ENCODE results near the gene PANK4.

Gene PANK4

GRCh38 chr1:2544093-2544874 lies 17.9 kb upstream of the PANK4 start:
- DNase-seq: peak; percentile 20

GRCh38 chr1:2543543-2544092 lies 17.2 kb upstream of the PANK4 start:
- peak; percentile 47 for DNase-seq

- no peak for DNase-seq
These were observed 16.0 kb upstream of the PANK4 start for GRCh38 chr1:2542246-2542915.

GRCh38 chr1:2541619-2542245 lies 15.3 kb upstream of the PANK4 start:
- peak; percentile 84 for DNase-seq

GRCh38 chr1:2540816-2541492 lies 14.6 kb upstream of the PANK4 start:
- DNase-seq: no peak

- DNase-seq: peak; percentile 47
These were observed 13.0 kb upstream of the PANK4 start for GRCh38 chr1:2539312-2539907.

GRCh38 chr1:2538872-2539271 lies 12.5 kb upstream of the PANK4 start:
- DNase-seq: no peak

- DNase-seq: no peak
These were observed 12.0 kb upstream of the PANK4 start for GRCh38 chr1:2538376-2538775.

GRCh38 chr1:2537784-2538115 lies 11.4 kb upstream of the PANK4 start:
- DNase-seq: peak; percentile 25

GRCh38 chr1:2535981-2536380 lies 9.6 kb upstream of the PANK4 start:
- no peak for DNase-seq

- DNase-seq: no peak
These were observed 9.1 kb upstream of the PANK4 start for GRCh38 chr1:2535455-2535854.

GRCh38 chr1:2534687-2535441 lies 8.5 kb upstream of the PANK4 start:
- peak; percentile 88 for DNase-seq

GRCh38 chr1:2534315-2534686 lies 7.9 kb upstream of the PANK4 start:
- no peak for DNase-seq

GRCh38 chr1:2533365-2533764 lies 7.0 kb upstream of the PANK4 start:
- no peak for DNase-seq

- no peak for DNase-seq
These were observed 6.2 kb upstream of the PANK4 start for GRCh38 chr1:2532485-2533160.

- DNase-seq: peak; percentile 82
These were observed 4.3 kb upstream of the PANK4 start for GRCh38 chr1:2530513-2531361.

- peak; percentile 24 for DNase-seq
These were observed 3.6 kb upstream of the PANK4 start, which contains the start of gene HES5 for GRCh38 chr1:2529784-2530512. TSS of gene HES5 (minus strand) at chr1:2530263. CDS start at chr1:2530164, 99 bp downstream.

- peak; percentile 67 for DNase-seq
These were observed 2.8 kb upstream of the PANK4 start for GRCh38 chr1:2528966-2529783.

- DNase-seq: no peak
These were observed 2.2 kb upstream of the PANK4 start for GRCh38 chr1:2528611-2528965.

Data from RPMI8226 (cell line).